GM19372 (cell line): ENCODE results near the gene ELF1.
"Not testable (repeated sequence)": the region's sequence is repeated elsewhere in the genome, so short reads cannot be mapped to it uniquely, and the experiment has no call there.

Experiments used
- ATAC-seq: cut with Tn5 transposase; IDR thresholded peaks from one replicate; pipeline ENCODE4 v1.9.1; 2021; ENCODE audit warnings: mild to moderate bottlenecking, low read depth, moderate library complexity; ENCODE audit not compliant: unreplicated experiment

The ELF1 gene

DNA sequence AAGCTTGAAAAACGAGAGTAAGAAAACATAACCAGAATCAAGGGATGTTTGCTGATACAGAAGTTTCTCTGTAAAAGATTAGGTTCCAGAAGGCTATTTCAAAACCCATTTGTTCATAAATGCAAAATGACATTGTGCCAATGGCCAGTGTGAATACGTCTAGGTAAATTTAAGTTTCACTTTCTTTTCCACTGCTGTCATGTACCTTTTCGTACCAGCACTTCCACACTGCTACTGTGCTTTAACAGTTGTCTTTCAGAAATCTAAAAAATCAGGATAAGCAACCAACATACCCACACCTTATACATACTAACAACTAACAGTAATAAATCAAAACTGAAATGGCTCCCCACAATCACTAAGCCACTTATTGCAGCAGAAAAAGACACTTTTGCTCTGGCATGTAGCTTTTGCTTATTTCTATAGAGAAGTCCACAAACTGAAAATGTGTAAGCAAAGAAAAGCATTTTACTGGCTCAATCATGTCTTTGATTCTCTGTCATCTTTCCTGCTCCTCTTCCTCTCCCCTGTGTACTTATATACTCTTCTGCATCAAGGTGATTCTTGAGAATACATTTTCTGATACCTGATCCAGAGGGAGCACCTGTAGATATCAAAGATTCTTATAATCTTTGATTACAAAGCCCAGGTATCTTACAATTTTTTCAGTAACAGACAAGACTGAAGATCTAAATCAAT, 34.3 kb downstream of the ELF1 start:
- ATAC-seq: peak; percentile 52

- no peak for ATAC-seq
Measured at GRCh38 chr13:40983725-40984667, 35.1 kb downstream of the ELF1 start.

GRCh38 chr13:40983259-40983658, 35.9 kb downstream of the ELF1 start:
- ATAC-seq: no peak

DNA sequence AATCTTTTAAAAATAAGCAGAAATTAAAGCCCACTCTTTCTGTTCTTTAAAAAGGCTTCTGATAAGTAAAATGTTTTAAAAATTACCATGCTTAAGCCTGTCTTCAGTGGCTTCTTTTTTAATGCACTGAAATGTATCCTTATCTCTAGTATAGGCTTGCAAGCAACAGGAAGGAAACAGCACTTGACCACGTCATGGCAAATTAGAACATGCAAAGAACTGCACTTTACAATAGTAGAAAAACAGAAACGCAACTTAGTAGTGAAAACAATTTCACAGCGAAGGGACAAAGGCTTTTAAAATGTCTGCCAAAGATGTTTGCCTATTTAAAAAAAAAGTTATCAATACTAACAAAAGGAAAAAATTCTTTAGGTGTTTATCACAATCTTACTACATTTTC, 36.3 kb downstream of the ELF1 start:
- peak; percentile 74 for ATAC-seq

DNA sequence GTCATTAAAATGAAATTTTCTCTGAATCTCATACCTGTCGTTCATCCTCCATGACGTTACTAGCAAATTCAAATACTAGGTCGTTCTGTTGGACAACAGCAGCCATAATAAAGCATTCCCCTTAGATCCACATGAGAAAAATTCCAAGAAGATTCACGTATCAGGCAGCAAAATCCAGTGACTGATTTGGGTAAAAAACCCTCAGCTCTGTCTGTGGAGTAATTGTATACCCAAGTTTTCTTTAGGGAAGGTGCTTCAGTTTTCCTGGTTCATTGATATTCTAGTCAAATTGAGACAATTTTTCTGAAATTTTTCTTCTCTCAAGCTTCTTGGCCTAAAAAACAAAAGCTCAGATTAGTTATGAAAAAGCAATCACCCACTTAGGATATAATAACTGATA, 37.2 kb downstream of the ELF1 start:
- no peak for ATAC-seq

- ATAC-seq: no peak
Measured at GRCh38 chr13:40981361-40981760, 37.8 kb downstream of the ELF1 start.

GRCh38 chr13:40980461-40980860, 38.7 kb downstream of the ELF1 start:
- ATAC-seq: no peak

- ATAC-seq: no peak
Measured at GRCh38 chr13:40979232-40979631, 39.9 kb downstream of the ELF1 start.

DNA sequence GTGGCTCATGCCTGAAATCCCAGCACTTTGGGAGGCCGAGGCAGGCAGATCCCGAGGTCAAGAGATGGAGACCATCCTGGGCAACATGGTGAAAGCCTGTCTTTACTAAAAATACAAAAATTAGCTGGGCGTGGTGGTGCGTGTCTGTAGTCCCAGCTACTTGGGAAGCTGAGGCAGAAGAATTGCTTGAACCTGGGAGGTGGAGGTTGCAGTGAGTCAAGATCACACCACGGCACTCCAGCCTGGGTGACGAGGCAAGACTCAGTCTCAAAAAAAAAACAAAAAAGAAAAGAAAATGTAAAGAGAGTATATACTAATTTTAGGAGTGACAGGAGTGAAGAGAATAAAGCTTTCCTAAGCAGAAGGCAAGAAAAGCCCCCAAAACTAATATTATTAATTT, 41.0 kb downstream of the ELF1 start:
- not testable (repeated sequence) for ATAC-seq

GRCh38 chr13:40975441-40975840, 43.7 kb downstream of the ELF1 start:
- no peak for ATAC-seq

- ATAC-seq: peak; percentile 69
Measured at GRCh38 chr13:40974460-40975407, 44.4 kb downstream of the ELF1 start.

DNA sequence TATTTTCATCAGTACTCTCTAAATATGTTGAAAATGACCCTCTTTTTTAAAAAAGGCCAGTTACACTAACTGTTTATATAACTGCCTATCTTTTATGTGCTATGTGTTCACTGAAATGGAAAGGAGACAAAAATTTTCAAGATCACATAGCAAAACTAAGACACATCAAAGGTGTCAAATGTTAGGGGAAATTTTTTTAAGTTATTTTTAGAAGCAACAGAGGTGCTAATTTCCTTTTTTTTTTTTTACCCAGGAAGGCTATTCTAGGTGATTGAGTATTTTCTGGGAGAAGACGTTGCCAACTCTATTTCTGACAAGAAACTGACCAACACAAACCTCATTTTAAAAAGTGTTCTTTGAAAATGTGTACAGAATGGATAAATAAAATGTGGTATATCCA, 45.7 kb downstream of the ELF1 start:
- no peak for ATAC-seq

DNA sequence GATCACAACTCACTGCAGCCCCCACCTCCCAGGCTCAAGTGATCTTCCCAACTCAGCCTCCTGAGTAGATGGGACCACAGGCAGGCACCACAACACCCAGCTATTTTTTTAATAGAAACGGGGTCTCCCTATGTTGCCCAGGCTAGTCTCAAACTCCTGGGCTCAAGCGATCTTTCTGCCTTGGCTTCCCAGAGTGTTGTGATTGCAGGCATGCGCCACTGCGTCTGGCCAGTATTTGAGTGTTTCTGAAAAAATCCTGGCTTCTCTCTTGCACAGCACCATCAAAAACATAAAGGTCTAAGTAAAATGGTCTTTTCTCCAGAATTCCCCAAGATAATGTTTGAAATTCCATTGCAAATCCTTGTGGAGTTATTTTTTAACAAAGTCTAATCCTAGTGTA, 47.8 kb downstream of the ELF1 start:
- ATAC-seq: no peak

- ATAC-seq: no peak
Measured at GRCh38 chr13:40970803-40971202, 48.3 kb downstream of the ELF1 start.

GRCh38 chr13:40969169-40969901, 49.8 kb downstream of the ELF1 start:
- peak; percentile 51 for ATAC-seq

DNA sequence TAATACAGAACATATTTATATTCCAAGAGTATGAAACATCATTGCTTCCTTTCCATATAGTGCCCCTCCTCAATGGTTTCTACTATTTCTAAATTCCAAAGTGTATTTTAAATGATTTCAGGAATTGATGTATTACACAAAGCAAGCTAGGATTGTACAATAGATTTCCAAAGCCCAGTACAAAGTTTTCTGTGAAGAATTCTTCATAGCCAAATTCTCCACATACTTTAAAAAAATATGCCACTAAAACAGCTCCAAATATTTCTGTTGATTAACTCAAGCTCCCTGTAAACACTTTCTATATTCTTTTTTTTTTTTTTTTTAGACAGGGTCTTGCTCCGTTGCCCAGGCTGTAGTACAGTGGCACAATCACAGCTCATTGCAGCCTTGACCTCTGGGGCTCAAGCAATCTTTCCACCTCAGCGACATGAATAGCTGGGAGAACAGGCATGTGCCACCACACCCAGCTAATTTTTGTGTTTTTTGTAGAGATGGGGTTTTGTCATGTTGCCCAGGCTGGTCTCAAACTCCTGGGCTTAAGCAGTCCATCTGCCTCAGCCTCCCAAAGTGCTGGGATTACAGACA, 50.6 kb downstream of the ELF1 start:
- no peak for ATAC-seq

GRCh38 chr13:40966298-40966697, 52.8 kb downstream of the ELF1 start:
- no peak for ATAC-seq

DNA sequence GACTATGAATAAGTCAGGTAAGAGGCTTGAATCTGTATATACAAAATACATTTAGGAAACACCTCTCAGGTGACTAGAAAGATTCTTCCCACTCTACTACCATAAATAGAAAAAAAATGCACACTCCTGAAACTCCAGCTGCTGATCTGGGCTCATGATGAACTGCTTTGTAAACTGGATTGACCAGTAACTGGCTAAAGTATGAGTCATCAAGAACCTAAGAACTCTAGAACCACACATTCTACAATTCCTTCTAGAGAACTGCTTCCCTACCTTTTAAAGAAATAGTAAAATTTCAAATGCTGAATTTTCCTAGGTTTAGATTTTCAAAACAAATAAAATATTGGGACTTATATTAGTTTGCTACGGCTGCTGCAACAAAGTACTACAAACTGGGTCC, 55.2 kb downstream of the ELF1 start:
- no peak for ATAC-seq

DNA sequence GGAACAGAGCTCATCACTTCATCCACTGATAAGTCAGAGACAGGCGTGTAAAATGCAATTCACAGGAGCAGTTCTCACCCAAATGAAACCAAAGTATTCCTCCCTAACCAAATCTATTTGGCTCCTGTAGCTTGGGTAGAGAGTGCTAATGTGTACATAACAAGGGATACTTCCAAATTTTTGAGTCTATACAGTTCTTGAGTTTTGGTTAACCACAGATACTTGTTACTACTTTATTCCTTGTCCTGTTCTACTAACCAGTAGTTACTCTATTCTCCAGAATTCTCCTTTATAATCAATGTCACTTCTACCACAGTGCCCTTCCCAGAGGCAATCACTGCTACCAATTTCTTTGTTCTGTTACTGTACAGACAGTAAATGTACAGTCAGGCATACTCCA, 57.3 kb downstream of the ELF1 start:
- ATAC-seq: no peak

DNA sequence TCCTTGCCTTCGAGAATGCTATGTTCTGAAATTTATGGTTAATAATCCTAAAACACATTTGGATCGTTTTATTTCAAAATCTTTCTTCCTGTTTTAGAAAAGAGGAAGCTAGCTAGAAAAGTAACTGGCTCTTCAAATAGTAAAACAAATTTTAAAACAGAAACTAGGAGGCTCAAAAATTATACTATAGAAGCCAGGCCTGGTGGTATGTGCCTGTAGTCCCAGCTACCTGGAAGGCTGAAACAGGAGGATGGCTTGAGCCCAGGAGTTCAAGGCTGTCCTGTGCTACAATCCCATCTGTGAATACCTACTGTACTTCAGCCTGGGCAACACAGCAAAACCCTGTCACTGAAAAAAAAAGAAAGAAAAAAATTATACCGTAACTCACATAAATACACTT, 57.9 kb downstream of the ELF1 start:
- ATAC-seq: no peak
